Lower leg skin (tissue), 3 donors: Measurements from ENCODE around the gene PEX12.

Experiments
- CTCF ChIP-seq, 3 donors: fragments of 450-650 bp; IDR thresholded peaks; one replicate each; pipeline ENCODE4 v1.5.1; 2016; ENCODE audit warnings: antibody characterized with exemption in 3 of 3, mild to moderate bottlenecking in 3 of 3, moderate library complexity in 2 of 3
- POLR2A ChIP-seq, 2 donors: fragments of 450-650 bp; IDR thresholded peaks; one replicate each; pipeline ENCODE4 v1.6.1; 2016 to 2017; ENCODE audit warnings: antibody characterized with exemption in 2 of 2, mild to moderate bottlenecking in 1 of 2, moderate library complexity in 1 of 2

- TF ChIP-seq CTCF (IDR thresholded peaks at IDR 0.05) (no peak), POLR2A (IDR thresholded peaks at IDR 0.05) (no peak)
These were observed 25.3 kb upstream of the PEX12 start for GRCh38 chr17:35603674-35604073.
